AG04450 (cell line): ENCODE results near the gene CTR9. TPM values are rescaled to one million over a fixed set of nuclear protein-coding genes. Genes with fewer than 3 reads are reported as not detected.

Experiments
- CTCF ChIA-PET: fragments of 300-600, 350-600 bp; formaldehyde crosslinking; extraction: SDS; loops from one replicate; lab custom pipeline; 2022; ENCODE audit warnings: antibody characterized with exemption, inconsistent platforms; lab: Charles Lee
- POLR2A ChIA-PET: fragments of 350-600 bp; formaldehyde crosslinking; extraction: SDS; loops from one replicate; lab custom pipeline; 2021; ENCODE audit warnings: antibody characterized with exemption, inconsistent platforms; lab: Yijun Ruan, JAX
- DNase-seq: peaks from one replicate; pipeline ENCODE4 v3.0.0-alpha.2; 2011; ENCODE audit warnings: low read depth, low spot score
- H3K27ac ChIP-seq: one replicate; pipeline ENCODE4 v1.5.1; 2012; ENCODE audit warnings: low read depth, low read length, control low read depth
- H3K27me3 ChIP-seq: one replicate; pipeline ENCODE4 v1.6.0; 2012; ENCODE audit warnings: low read length; ENCODE audit not compliant: control insufficient read depth, insufficient read depth
- H3K4me3 ChIP-seq: 2 replicates; pipeline ENCODE4 v1.5.1; 2011; ENCODE audit warnings: mild to moderate bottlenecking, low read depth, low read length, control low read depth
- H3K9me3 ChIP-seq: 2 replicates; pipeline ENCODE4 v1.5.1; 2012; ENCODE audit warnings: low read length; ENCODE audit not compliant: control insufficient read depth, insufficient read depth
- CTCF ChIP-seq: IDR thresholded peaks from 2 replicates; pipeline ENCODE4 v1.5.1; 2011; ENCODE audit warnings: low read depth, low read length, control low read depth, inconsistent platforms
- polyA plus RNA-seq: library from polyadenylated mRNA; depleted of rRNA; stranded (reverse); fragments of >200 nt; gene quantifications from 2 replicates; pipeline ENCODE4 v1.2.3, GENCODE V29; 2011

CTR9 gene
- polyA plus RNA-seq, 1 experiment, result 22.6 TPM

- ChIA-PET CTCF (interaction anchor here (0.6 kb wide), 1 partner anchor 18 kb away, joined by 3 read pairs; no protein-coding TSS in a partner anchor), POLR2A (no interaction called here)
- DNase-seq, result no peak
- Histone ChIP-seq H3K27ac (no peak overlapping the region), H3K9me3 (no peaks in the 10 kb centered on the region), H3K4me3 (no peak overlapping the region), H3K27me3 (no peaks in the 10 kb centered on the region)
- TF ChIP-seq CTCF, result no peak
These were observed 23.8 kb downstream of the CTR9 start for GRCh38 chr11:10774811-10775210.

GRCh38 chr11:10777393-10777793 is 26.3 kb downstream of the CTR9 start:
- Histone ChIP-seq H3K27ac (no peak overlapping the region), H3K9me3 (no peaks in the 10 kb centered on the region), H3K4me3 (no peak overlapping the region), H3K27me3 (no peaks in the 10 kb centered on the region)
- ChIA-PET CTCF (interaction anchor here (0.6 to 3.9 kb wide), 3 partner anchors 15 to 244 kb away, joined by 4 to 20 read pairs (median 12); no protein-coding TSS in a partner anchor), POLR2A (interaction anchor here (0.6 to 0.9 kb wide), 2 partner anchors 26 to 78 kb away, joined by 3 read pairs; partner anchors contain the start of gene CTR9)
- DNase-seq, result no peak
- TF ChIP-seq CTCF, result no peak

GRCh38 chr11:10777806-10778205 is 26.8 kb downstream of the CTR9 start:
- Histone ChIP-seq H3K9me3 (no peaks in the 10 kb centered on the region), H3K27me3 (no peaks in the 10 kb centered on the region), H3K4me3 (no peak overlapping the region), H3K27ac (peak overlapping the region; percentile 77)
- ChIA-PET POLR2A (interaction anchor here (0.9 to 1.0 kb wide), 2 partner anchors 27 to 31 kb away, joined by 3 to 7 read pairs; partner anchors contain the start of genes CTR9 and EIF4G2), CTCF (interaction anchor here (1.2 to 3.9 kb wide), 2 partner anchors 15 to 243 kb away, joined by 3 to 20 read pairs; no protein-coding TSS in a partner anchor)
- no peak for TF ChIP-seq CTCF
- DNase-seq, result no peak

GRCh38 chr11:10778217-10778970 is 27.3 kb downstream of the CTR9 start:
- H3K27ac ChIP-seq, result peak overlapping the region; percentile 88
- peak; percentile 54 for DNase-seq
- H3K27me3 ChIP-seq, result no peaks in the 10 kb centered on the region
- TF ChIP-seq CTCF, result no peak
- H3K9me3 ChIP-seq, result no peaks in the 10 kb centered on the region
- CTCF ChIA-PET, result interaction anchor here (1.2 to 3.9 kb wide), 3 partner anchors 8 to 243 kb away, joined by 3 to 20 read pairs (median 15); no protein-coding TSS in a partner anchor
- POLR2A ChIA-PET, result interaction anchor here (1.0 kb wide), 1 partner anchor 30 kb away, joined by 7 read pairs; the partner anchor contains the start of gene EIF4G2
- no peak overlapping the region for H3K4me3 ChIP-seq
